OCI-LY3 (cell line): ENCODE results near the gene HDAC1.
"Not testable (repeated sequence)": the region's sequence is repeated elsewhere in the genome, so short reads cannot be mapped to it uniquely, and the experiment has no call there.

Source experiments
- CTCF ChIP-seq: fragments of 200-600, 300-600 bp; sonication (generic); IDR thresholded peaks from 2 replicates; pipeline ENCODE4 v1.5.1; 2014; ENCODE audit warnings: antibody characterized with exemption, low read length, low read depth
- EZH2phosphoT487 ChIP-seq: fragments of 200-600 bp; shearing (Covaris generic); IDR thresholded peaks from 2 replicates; pipeline ENCODE4 v1.6.1; 2018; ENCODE audit warnings: antibody characterized with exemption, mixed run types, low read depth

- TF ChIP-seq CTCF, EZH2phosphoT487: not testable (repeated sequence)
Observed at GRCh38 chr1:32355778-32356177, 63.9 kb downstream of the HDAC1 start.
